HFF-Myc (cell line): ENCODE results near the gene DLG4.

Experiments
- DNase-seq: peaks from one replicate; pipeline ENCODE4 v3.0.0-alpha.2; 2011; ENCODE audit warnings: low read depth; ENCODE audit errors: extremely low read depth
- H3K4me3 ChIP-seq: replicated peaks from 2 replicates; pipeline ENCODE4 v1.5.1; 2011; ENCODE audit warnings: low read depth, mild to moderate bottlenecking, control low read depth, low read length
- CTCF ChIP-seq: IDR thresholded peaks from 2 replicates; pipeline ENCODE4 v1.5.1; 2012; ENCODE audit warnings: mild to moderate bottlenecking, low read depth, low read length, control low read depth; ENCODE audit errors: missing control alignments

Gene DLG4

DNA sequence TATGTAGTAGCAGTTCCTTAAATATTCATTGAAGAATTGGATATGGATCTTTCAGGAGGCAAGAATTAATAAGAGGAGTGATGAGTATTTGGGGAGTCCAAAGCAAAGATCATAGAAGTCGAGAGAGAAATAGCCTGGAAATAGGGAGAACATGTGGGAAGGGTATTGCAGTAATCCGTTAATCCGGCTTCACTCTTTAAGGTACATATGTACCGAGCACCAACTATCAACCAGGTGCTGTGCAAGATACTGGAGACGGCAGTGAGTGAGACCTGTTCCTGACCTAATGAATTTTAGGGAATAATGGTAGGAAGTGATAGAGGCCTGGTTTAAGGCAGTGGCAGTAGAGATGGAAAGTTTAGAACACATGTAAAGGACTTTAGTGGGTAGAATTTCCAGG lies 33.4 kb upstream of the DLG4 start:
- H3K4me3 ChIP-seq = peak overlapping the region; percentile 96
- TF ChIP-seq CTCF = no peak
- DNase-seq = no peak

GRCh38 chr17:7252176-7253043 lies 32.8 kb upstream of the DLG4 start, which contains the start of gene ELP5:
Gene ELP5 (plus strand): TSS chr17:7252215. CDS start chr17:7252551, 336 bp downstream.
- no peak for TF ChIP-seq CTCF
- DNase-seq = no peak
- H3K4me3 ChIP-seq = peak within 1 kb of the TSS; percentile 96

GRCh38 chr17:7251661-7252175 lies 32.1 kb upstream of the DLG4 start, which contains the start of gene CTDNEP1:
Gene CTDNEP1 (minus strand): TSS chr17:7251734. CDS start chr17:7251296, 438 bp downstream.
- TF ChIP-seq CTCF = no peak
- peak; percentile 99 for DNase-seq
- H3K4me3 ChIP-seq = peak within 1 kb of the TSS; percentile 96

GRCh38 chr17:7250695-7251627 lies 31.3 kb upstream of the DLG4 start:
- peak overlapping the region; percentile 96 for H3K4me3 ChIP-seq
- no peak for TF ChIP-seq CTCF
- no peak for DNase-seq

GRCh38 chr17:7249830-7250229 lies 30.2 kb upstream of the DLG4 start:
- H3K4me3 ChIP-seq = peak overlapping the region; percentile 96
- no peak for DNase-seq
- no peak for TF ChIP-seq CTCF

DNA sequence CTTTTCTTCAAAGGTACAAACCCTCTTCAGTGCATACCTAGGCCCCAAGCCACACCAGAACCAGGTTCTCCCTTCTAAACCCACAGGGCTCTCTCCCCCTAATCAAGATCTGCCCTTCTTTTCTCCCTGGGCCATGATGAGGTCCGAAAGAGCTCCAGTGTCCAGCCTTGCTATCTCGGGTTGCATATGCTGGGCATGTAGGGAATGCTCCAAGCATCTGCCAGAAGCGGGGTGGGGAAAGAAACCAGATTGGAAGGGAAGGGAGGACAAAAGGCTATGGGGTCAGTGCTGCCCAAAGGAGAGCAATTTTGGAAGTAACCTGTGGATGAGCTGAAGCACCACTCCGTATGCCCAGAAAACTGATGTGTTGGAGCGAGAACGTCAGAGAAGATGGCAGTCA lies 29.6 kb upstream of the DLG4 start:
- TF ChIP-seq CTCF = no peak
- DNase-seq = no peak
- peak overlapping the region; percentile 96 for H3K4me3 ChIP-seq
